ENCODE results near the gene DNMT1. TPM values are rescaled to one million over a fixed set of nuclear protein-coding genes. Genes with fewer than 3 reads are reported as not detected.

Gene DNMT1
- total RNA-seq, 4 donors from 2014 or later: 23.3 to 122 (median 42.0) TPM

- WGBS, 2 donors (ENCODE audit: low coverage in 1 of 2): 94% methylated on average over 25 of the region's 27 CpGs; no CpG with 5 or more reads in 1 of the 2 donors
- Histone ChIP-seq H3K9me3 (no peaks in the 10 kb centered on the region), H3K4me3 (no peak overlapping the region), H3K4me1 (peaks cover 0 to 6% (median 2%) of the 10 kb centered on the region in 4 donors), H3K27ac (no peak overlapping the region), H3K36me3 (peaks cover 0 to 37% (median 16%) of the 10 kb centered on the region in 4 donors), H3K27me3 (no peaks in the 10 kb centered on the region)
- DNase-seq: no peak
- in situ Hi-C loops (cut with MboI; ENCODE audit: low pct_ligation_motif_present in 1 of 4, low pct_unique_long_range_greater_than_20kb in 1 of 4, low sequenced_read_pairs in 3 of 4) (no loop called here), intact Hi-C loops (cut with DNase I; ENCODE audit: low total_unique reads) (no loop called here)
- TF ChIP-seq POLR2AphosphoS5 (IDR thresholded peaks at IDR 0.05): no peak
Measured at GRCh38 chr19:10138879-10139795, 55.6 kb downstream of the DNMT1 start.

- Histone ChIP-seq H3K4me3 (no peak overlapping the region), H3K36me3 (peaks cover 0 to 31% (median 15%) of the 10 kb centered on the region in 4 donors), H3K27me3 (no peaks in the 10 kb centered on the region), H3K4me1 (peaks cover 0 to 5% (median 2%) of the 10 kb centered on the region in 4 donors), H3K27ac (no peak overlapping the region), H3K9me3 (no peaks in the 10 kb centered on the region)
- TF ChIP-seq EP300 (IDR thresholded peaks at IDR 0.05; ENCODE audit: low read depth) (no peak), POLR2A (IDR thresholded peaks at IDR 0.05) (no peak), POLR2AphosphoS5 (IDR thresholded peaks at IDR 0.05) (no peak)
- TF ChIP-seq, protein P1, sequence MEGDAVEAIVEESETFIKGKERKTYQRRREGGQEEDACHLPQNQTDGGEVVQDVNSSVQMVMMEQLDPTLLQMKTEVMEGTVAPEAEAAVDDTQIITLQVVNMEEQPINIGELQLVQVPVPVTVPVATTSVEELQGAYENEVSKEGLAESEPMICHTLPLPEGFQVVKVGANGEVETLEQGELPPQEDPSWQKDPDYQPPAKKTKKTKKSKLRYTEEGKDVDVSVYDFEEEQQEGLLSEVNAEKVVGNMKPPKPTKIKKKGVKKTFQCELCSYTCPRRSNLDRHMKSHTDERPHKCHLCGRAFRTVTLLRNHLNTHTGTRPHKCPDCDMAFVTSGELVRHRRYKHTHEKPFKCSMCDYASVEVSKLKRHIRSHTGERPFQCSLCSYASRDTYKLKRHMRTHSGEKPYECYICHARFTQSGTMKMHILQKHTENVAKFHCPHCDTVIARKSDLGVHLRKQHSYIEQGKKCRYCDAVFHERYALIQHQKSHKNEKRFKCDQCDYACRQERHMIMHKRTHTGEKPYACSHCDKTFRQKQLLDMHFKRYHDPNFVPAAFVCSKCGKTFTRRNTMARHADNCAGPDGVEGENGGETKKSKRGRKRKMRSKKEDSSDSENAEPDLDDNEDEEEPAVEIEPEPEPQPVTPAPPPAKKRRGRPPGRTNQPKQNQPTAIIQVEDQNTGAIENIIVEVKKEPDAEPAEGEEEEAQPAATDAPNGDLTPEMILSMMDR (IDR thresholded peaks at IDR 0.05): no peak
- in situ Hi-C loops (cut with MboI; ENCODE audit: low pct_ligation_motif_present in 1 of 4, low pct_unique_long_range_greater_than_20kb in 1 of 4, low sequenced_read_pairs in 3 of 4) (no loop called here), intact Hi-C loops (cut with DNase I; ENCODE audit: low total_unique reads) (no loop called here)
- no peak for DNase-seq
- 96% methylated on average over 24 of the region's 38 CpGs; no CpG with 5 or more reads in 1 of the 2 donors for WGBS, 2 donors (ENCODE audit: low coverage in 1 of 2)
Measured at GRCh38 chr19:10137751-10138682, 56.7 kb downstream of the DNMT1 start.

GRCh38 chr19:10136936-10137335, 57.8 kb downstream of the DNMT1 start:
- Histone ChIP-seq H3K9me3 (no peaks in the 10 kb centered on the region), H3K4me1 (no peaks in the 10 kb centered on the region), H3K4me3 (no peak overlapping the region), H3K27me3 (no peaks in the 10 kb centered on the region), H3K27ac (no peak overlapping the region), H3K36me3 (peaks cover 0 to 36% (median 15%) of the 10 kb centered on the region in 4 donors)
- DNase-seq: no peak
- TF ChIP-seq POLR2AphosphoS5 (IDR thresholded peaks at IDR 0.05) (no peak), EP300 (IDR thresholded peaks at IDR 0.05; ENCODE audit: low read depth) (no peak), POLR2A (IDR thresholded peaks at IDR 0.05) (no peak)
- TF ChIP-seq, protein P1 (IDR thresholded peaks at IDR 0.05): no peak
- intact Hi-C loops (cut with DNase I; ENCODE audit: low total_unique reads) (no loop called here), in situ Hi-C loops (cut with MboI; ENCODE audit: low pct_ligation_motif_present in 1 of 4, low pct_unique_long_range_greater_than_20kb in 1 of 4, low sequenced_read_pairs in 3 of 4) (no loop called here)
- 95% methylated on average over 14 of the region's 14 CpGs; no CpG with 5 or more reads in 1 of the 2 donors for WGBS, 2 donors (ENCODE audit: low coverage in 1 of 2)

GRCh38 chr19:10135551-10136334, 59.0 kb downstream of the DNMT1 start:
- intact Hi-C loops (cut with DNase I; ENCODE audit: low total_unique reads): no loop called here
- DNase-seq: no peak
- Histone ChIP-seq H3K4me3 (no peak overlapping the region), H3K27ac (no peak overlapping the region), H3K9me3 (no peaks in the 10 kb centered on the region), H3K4me1 (no peaks in the 10 kb centered on the region), H3K36me3 (peaks cover 0 to 40% (median 12%) of the 10 kb centered on the region in 4 donors), H3K27me3 (no peaks in the 10 kb centered on the region)
- WGBS, 2 donors (ENCODE audit: low coverage in 1 of 2): 91% methylated on average over 33 of the region's 39 CpGs; no CpG with 5 or more reads in 1 of the 2 donors
- TF ChIP-seq POLR2AphosphoS5 (IDR thresholded peaks at IDR 0.05) (no peak), POLR2A (IDR thresholded peaks at IDR 0.05) (no peak), EP300 (IDR thresholded peaks at IDR 0.05; ENCODE audit: low read depth) (no peak)
- in situ Hi-C loops (cut with MboI; ENCODE audit: low pct_ligation_motif_present in 1 of 4, low pct_unique_long_range_greater_than_20kb in 1 of 4, low sequenced_read_pairs in 3 of 4): no loop called here

Data from transverse colon (tissue), 4 donors.